IMR-90 (cell line): ENCODE data around the gene PSMD6. TPM values are rescaled to one million over a fixed set of nuclear protein-coding genes. Genes with fewer than 3 reads are reported as not detected.

Experiments
- ATAC-seq: fragments of 200-7000 bp; cut with Tn5 transposase; 2 replicates; pipeline ENCODE4 v1.9.1; 2020; ENCODE audit warnings: low read depth, mild to moderate bottlenecking, moderate library complexity
- BruUV-seq: library from RNA; stranded (reverse); fragments of 400-500 nt; replicated peaks from 2 replicates; lab custom pipeline; 2021; lab: Mats Ljungman, UMichigan
- CTCF ChIA-PET: fragments of 300-600 bp; formaldehyde crosslinking; extraction: SDS; loops from one replicate; lab custom pipeline; 2021; ENCODE audit warnings: antibody characterized with exemption; lab: Yijun Ruan, JAX
- POLR2A ChIA-PET: fragments of 300-600 bp; sonication (Branson Sonifier 250); formaldehyde crosslinking; loops from one replicate; lab custom pipeline; 2022; ENCODE audit warnings: antibody characterized with exemption; ENCODE audit not compliant: unreplicated experiment; lab: Charles Lee
- DNase-seq: peaks from one replicate; pipeline ENCODE4 v3.0.0; 2013
- H2AFZ ChIP-seq: replicated peaks from 2 replicates; pipeline ENCODE3; 2013; ENCODE audit warnings: low read length, mild to moderate bottlenecking; ENCODE audit not compliant: poor library complexity
- H2AK5ac ChIP-seq: 2 replicates; pipeline ENCODE4 v1.6.1; 2013; ENCODE audit warnings: low read depth, low read length, inconsistent platforms
- H2AK9ac ChIP-seq: replicated peaks from 2 replicates; pipeline ENCODE3; 2013; ENCODE audit warnings: mild to moderate bottlenecking, low read depth, low read length, moderate library complexity; ENCODE audit not compliant: poor library complexity
- H2BK120ac ChIP-seq: 2 replicates; pipeline ENCODE4 v1.6.1; 2013; ENCODE audit warnings: low read depth, low read length, inconsistent platforms
- H2BK15ac ChIP-seq: 3 replicates; pipeline ENCODE4 v1.6.1; 2013; ENCODE audit warnings: low read depth, low read length, inconsistent platforms
- H2BK20ac ChIP-seq: 2 replicates; pipeline ENCODE4 v1.6.1; 2013; ENCODE audit warnings: low read depth, mild to moderate bottlenecking, inconsistent platforms, low read length, moderate library complexity
- H2BK5ac ChIP-seq: 2 replicates; pipeline ENCODE4 v1.6.1; 2013; ENCODE audit warnings: mild to moderate bottlenecking, low read depth, low read length, inconsistent platforms; ENCODE audit not compliant: poor library complexity, severe bottlenecking
- H3K14ac ChIP-seq: replicated peaks from 2 replicates; pipeline ENCODE4 v1.6.1; 2013; ENCODE audit warnings: low read depth, low read length, inconsistent platforms
- H3K18ac ChIP-seq: 2 replicates; pipeline ENCODE4 v1.6.1; 2013; ENCODE audit warnings: low read depth, low read length, control low read depth
- H3K23ac ChIP-seq: 2 replicates; pipeline ENCODE4 v1.6.1; 2013; ENCODE audit warnings: low read depth, low read length, inconsistent platforms
- H3K27ac ChIP-seq: 2 replicates; pipeline ENCODE4 v1.5.1; 2013; ENCODE audit warnings: mild to moderate bottlenecking, control low read depth, low read length; ENCODE audit not compliant: insufficient read depth
- H3K27me3 ChIP-seq: 2 replicates; pipeline ENCODE4 v1.6.1; 2013; ENCODE audit warnings: low read length; ENCODE audit not compliant: control insufficient read depth, insufficient read depth
- H3K36me3 ChIP-seq: 2 replicates; pipeline ENCODE4 v1.6.1; 2013; ENCODE audit warnings: low read length, mixed read lengths; ENCODE audit not compliant: control insufficient read depth, insufficient read depth
- H3K4ac ChIP-seq: 2 replicates; pipeline ENCODE4 v1.6.1; 2013; ENCODE audit warnings: low read depth, low read length, inconsistent platforms
- H3K4me1 ChIP-seq: 2 replicates; pipeline ENCODE4 v1.6.1; 2013; ENCODE audit warnings: low read length, mixed read lengths; ENCODE audit not compliant: control insufficient read depth, insufficient read depth
- H3K4me2 ChIP-seq: 2 replicates; pipeline ENCODE4 v1.6.1; 2013; ENCODE audit warnings: low read depth, mild to moderate bottlenecking, control low read depth, low read length, moderate library complexity
- H3K4me3 ChIP-seq: 2 replicates; pipeline ENCODE4 v1.5.1; 2013; ENCODE audit warnings: low read depth, mild to moderate bottlenecking, control low read depth, low read length, moderate library complexity; ENCODE audit not compliant: insufficient read depth
- H3K56ac ChIP-seq: 2 replicates; pipeline ENCODE4 v1.6.1; 2013; ENCODE audit warnings: low read length, inconsistent platforms; ENCODE audit not compliant: insufficient read depth; ENCODE audit errors: extremely low read depth
- H3K79me1 ChIP-seq, 2 experiments: 2 replicates each; pipeline ENCODE4 v1.6.1; 2013; ENCODE audit warnings: low read length in 2 of 2, inconsistent platforms in 1 of 2, low read depth in 1 of 2
- H3K9ac ChIP-seq: 2 replicates; pipeline ENCODE4 v1.6.1; 2013; ENCODE audit warnings: low read depth, low read length, control low read depth
- H3K9me1 ChIP-seq: 2 replicates; pipeline ENCODE4 v1.6.1; 2013; ENCODE audit warnings: low read length, inconsistent platforms; ENCODE audit not compliant: insufficient read depth
- H3K9me3 ChIP-seq: 2 replicates; pipeline ENCODE4 v1.6.1; 2013; ENCODE audit warnings: low read length; ENCODE audit not compliant: control insufficient read depth, insufficient read depth
- H4K20me1 ChIP-seq: 2 replicates; pipeline ENCODE4 v1.6.1; 2013; ENCODE audit warnings: low read length, inconsistent platforms; ENCODE audit not compliant: insufficient read depth
- H4K5ac ChIP-seq: 2 replicates; pipeline ENCODE4 v1.6.1; 2013; ENCODE audit warnings: mild to moderate bottlenecking, low read depth, low read length, control low read depth
- H4K8ac ChIP-seq, 2 experiments: 2 replicates each; pipeline ENCODE4 v1.6.1; 2013; ENCODE audit warnings: low read depth in 2 of 2, low read length in 2 of 2, control low read depth in 1 of 2, inconsistent platforms in 1 of 2
- H4K91ac ChIP-seq: 2 replicates; pipeline ENCODE4 v1.6.1; 2013; ENCODE audit warnings: low read depth, low read length, inconsistent platforms; ENCODE audit not compliant: insufficient read depth
- BHLHE40 ChIP-seq: fragments of 150-350 bp; IDR thresholded peaks from 2 replicates; pipeline ENCODE4 v1.6.1; 2016; ENCODE audit warnings: mild to moderate bottlenecking, low read depth, low read length
- CEBPB ChIP-seq: IDR thresholded peaks from 2 replicates; pipeline ENCODE4 v1.6.1; 2012; ENCODE audit warnings: low read depth, low read length, improper control_type of control experiment
- CHD1 ChIP-seq: IDR thresholded peaks from 2 replicates; pipeline ENCODE4 v1.6.1; 2012; ENCODE audit warnings: low read depth, low read length, improper control_type of control experiment
- FOS ChIP-seq: fragments of 150-350 bp; IDR thresholded peaks from 2 replicates; pipeline ENCODE4 v1.6.1; 2016; ENCODE audit warnings: low read depth, low read length
- MAFK ChIP-seq: IDR thresholded peaks from 2 replicates; pipeline ENCODE4 v1.6.1; 2012; ENCODE audit warnings: low read depth, low read length, improper control_type of control experiment
- MAZ ChIP-seq: IDR thresholded peaks from 2 replicates; pipeline ENCODE4 v1.6.1; 2012; ENCODE audit warnings: low read depth, mild to moderate bottlenecking, low read length, improper control_type of control experiment, moderate library complexity, borderline replicate concordance
- MXI1 ChIP-seq: IDR thresholded peaks from 2 replicates; pipeline ENCODE4 v1.6.1; 2012; ENCODE audit warnings: low read depth, mild to moderate bottlenecking, low read length, moderate library complexity, borderline replicate concordance
- NFE2L2 ChIP-seq: fragments of 150-350 bp; IDR thresholded peaks from 2 replicates; pipeline ENCODE4 v1.6.1; 2016; ENCODE audit warnings: low read depth, mild to moderate bottlenecking, low read length
- POLR2A ChIP-seq: IDR thresholded peaks from 2 replicates; pipeline ENCODE4 v1.6.1; 2012; ENCODE audit warnings: mild to moderate bottlenecking, low read depth, low read length
- RAD21 ChIP-seq: IDR thresholded peaks from 2 replicates; pipeline ENCODE4 v1.6.1; 2012; ENCODE audit warnings: low read length, improper control_type of control experiment
- RCOR1 ChIP-seq: IDR thresholded peaks from 2 replicates; pipeline ENCODE4 v1.6.1; 2012; ENCODE audit warnings: mild to moderate bottlenecking, low read length, improper control_type of control experiment; ENCODE audit not compliant: insufficient replicate concordance
- RFX5 ChIP-seq: IDR thresholded peaks from 2 replicates; pipeline ENCODE4 v1.8.0; 2012; ENCODE audit warnings: low read depth, mild to moderate bottlenecking, low read length, moderate library complexity
- SMC3 ChIP-seq: fragments of 150-350 bp; IDR thresholded peaks from 2 replicates; pipeline ENCODE4 v1.6.1; 2016; ENCODE audit warnings: low read depth, mild to moderate bottlenecking, antibody characterized with exemption, low read length, moderate library complexity
- WGBS, 2 experiments: methylation state at CpG; one replicate each; pipeline versions ENCODE4 v1.1.5 to v1.1.7; 2013; ENCODE audit warnings: missing lambda C conversion rate in 2 of 2; ENCODE audit not compliant: insufficient read length in 1 of 2; ENCODE audit errors: extremely low coverage in 2 of 2; 5-methylcytosine and 5-hydroxymethylcytosine counted together
- dilution Hi-C: fragments of 300-500 bp; cut with HindIII; formaldehyde crosslinking; loops from one replicate; pipeline ENCODE4 v1.14.3; 2018; ENCODE audit warnings: low sequenced_read_pairs; ENCODE audit not compliant: unreplicated experiment
- in situ Hi-C: fragments of 300-500 bp; cut with MboI; formaldehyde crosslinking; loops from 3 replicates; pipeline ENCODE4 v1.14.3; 2019; ENCODE audit warnings: low sequenced_read_pairs, inconsistent platforms, mixed read lengths
- intact Hi-C: fragments of 100-400 bp; cut with micrococcal nuclease; formaldehyde crosslinking; loops from 2 replicates; pipeline ENCODE4 v1.10.0; 2022
- polyA plus RNA-seq, 3 experiments: library from polyadenylated mRNA; depleted of rRNA; stranded (reverse); fragments of >200 nt; gene quantifications; 2 replicates each; pipeline ENCODE4 v1.2.3, GENCODE V29; 2012; ENCODE audit warnings: low replicate concordance in 1 of 3
- total RNA-seq: library from RNA; depleted of rRNA; stranded (reverse); fragments of >200 nt; gene quantifications from 2 replicates; pipeline ENCODE4 v1.2.3, GENCODE V29; 2012
- TF ChIP-seq, protein P1 (sequence below): fragments of 150-350 bp; IDR thresholded peaks from 2 replicates; pipeline ENCODE4 v1.6.1; 2017; ENCODE audit warnings: mild to moderate bottlenecking, antibody characterized with exemption, low read length, low read depth
- TF ChIP-seq, protein P2 (sequence below): conservative IDR thresholded peaks from 2 replicates; pipeline ENCODE4 v1.5.1; 2012; ENCODE audit warnings: mild to moderate bottlenecking, low read depth, low read length, improper control_type of control experiment
- TF ChIP-seq, protein P3 (sequence below): fragments of 150-350 bp; IDR thresholded peaks from 2 replicates; pipeline ENCODE4 v1.6.1; 2016; ENCODE audit warnings: low read depth, mild to moderate bottlenecking, low read length, moderate library complexity, borderline replicate concordance

Gene PSMD6
- total and polyA plus RNA-seq, 2 of the 4 experiments (the other 2 are of a cell fraction) = 86.6 to 91.8 TPM

DNA sequence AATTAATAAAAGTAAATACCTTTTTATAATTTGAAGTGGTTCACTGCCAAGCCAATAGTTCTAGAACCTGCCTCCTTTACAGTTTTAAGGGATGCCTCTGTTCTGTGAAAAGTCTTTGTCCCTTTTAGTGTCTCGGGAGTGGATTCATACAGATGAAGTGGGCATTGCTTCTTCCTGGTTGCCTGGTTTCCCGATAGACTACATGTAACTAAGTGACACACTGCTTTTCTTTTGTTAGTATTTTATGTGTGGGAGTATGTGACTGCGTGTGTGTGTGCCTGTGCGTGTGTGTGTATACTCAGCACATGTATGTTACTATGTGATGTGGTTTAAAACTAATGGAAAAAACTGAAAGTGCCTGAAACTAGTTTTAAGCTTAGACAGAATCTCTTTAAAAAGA is 21.1 kb downstream of the PSMD6 start:
- Histone ChIP-seq H3K4ac (no peak overlapping the region), H3K27ac (no peak overlapping the region), H3K27me3 (no peaks in the 10 kb centered on the region), H3K4me2 (no peak overlapping the region), H2BK15ac (no peak overlapping the region; the same call in 2 of the 3 replicates), H3K14ac (no peak overlapping the region), H3K79me1 (peaks cover 9 to 50% of the 10 kb centered on the region in 2 experiments), H3K23ac (no peak overlapping the region), H4K20me1 (peaks cover 7% of the 10 kb centered on the region; the same call in 1 of the 2 replicates), H2AK9ac (no peak overlapping the region), H2BK120ac (no peak overlapping the region), H2AK5ac (no peak overlapping the region), H2BK20ac (no peak overlapping the region), H3K4me3 (no peak overlapping the region), H3K36me3 (peaks cover 26% of the 10 kb centered on the region), H4K5ac (no peak overlapping the region), H4K8ac (no peak overlapping the region), H3K9me3 (no peaks in the 10 kb centered on the region), H3K56ac (no peak overlapping the region), H3K9ac (no peak overlapping the region), H4K91ac (no peak overlapping the region), H3K9me1 (peaks cover 16% of the 10 kb centered on the region), H3K4me1 (peaks cover 6% of the 10 kb centered on the region; the same call in 1 of the 2 replicates), H2AFZ (no peak overlapping the region), H3K18ac (no peak overlapping the region), H2BK5ac (no peak overlapping the region)
- no peak for TF ChIP-seq CHD1
- TF ChIP-seq MAZ = no peak
- no peak for TF ChIP-seq RAD21
- no peak for TF ChIP-seq MXI1
- TF ChIP-seq MAFK = no peak
- TF ChIP-seq SMC3 = no peak
- TF ChIP-seq, protein P1, sequence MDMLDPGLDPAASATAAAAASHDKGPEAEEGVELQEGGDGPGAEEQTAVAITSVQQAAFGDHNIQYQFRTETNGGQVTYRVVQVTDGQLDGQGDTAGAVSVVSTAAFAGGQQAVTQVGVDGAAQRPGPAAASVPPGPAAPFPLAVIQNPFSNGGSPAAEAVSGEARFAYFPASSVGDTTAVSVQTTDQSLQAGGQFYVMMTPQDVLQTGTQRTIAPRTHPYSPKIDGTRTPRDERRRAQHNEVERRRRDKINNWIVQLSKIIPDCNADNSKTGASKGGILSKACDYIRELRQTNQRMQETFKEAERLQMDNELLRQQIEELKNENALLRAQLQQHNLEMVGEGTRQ = no peak
- no peak for TF ChIP-seq RFX5
- TF ChIP-seq NFE2L2 = no peak
- TF ChIP-seq, protein P2, sequence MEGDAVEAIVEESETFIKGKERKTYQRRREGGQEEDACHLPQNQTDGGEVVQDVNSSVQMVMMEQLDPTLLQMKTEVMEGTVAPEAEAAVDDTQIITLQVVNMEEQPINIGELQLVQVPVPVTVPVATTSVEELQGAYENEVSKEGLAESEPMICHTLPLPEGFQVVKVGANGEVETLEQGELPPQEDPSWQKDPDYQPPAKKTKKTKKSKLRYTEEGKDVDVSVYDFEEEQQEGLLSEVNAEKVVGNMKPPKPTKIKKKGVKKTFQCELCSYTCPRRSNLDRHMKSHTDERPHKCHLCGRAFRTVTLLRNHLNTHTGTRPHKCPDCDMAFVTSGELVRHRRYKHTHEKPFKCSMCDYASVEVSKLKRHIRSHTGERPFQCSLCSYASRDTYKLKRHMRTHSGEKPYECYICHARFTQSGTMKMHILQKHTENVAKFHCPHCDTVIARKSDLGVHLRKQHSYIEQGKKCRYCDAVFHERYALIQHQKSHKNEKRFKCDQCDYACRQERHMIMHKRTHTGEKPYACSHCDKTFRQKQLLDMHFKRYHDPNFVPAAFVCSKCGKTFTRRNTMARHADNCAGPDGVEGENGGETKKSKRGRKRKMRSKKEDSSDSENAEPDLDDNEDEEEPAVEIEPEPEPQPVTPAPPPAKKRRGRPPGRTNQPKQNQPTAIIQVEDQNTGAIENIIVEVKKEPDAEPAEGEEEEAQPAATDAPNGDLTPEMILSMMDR = no peak
- TF ChIP-seq, protein P3, sequence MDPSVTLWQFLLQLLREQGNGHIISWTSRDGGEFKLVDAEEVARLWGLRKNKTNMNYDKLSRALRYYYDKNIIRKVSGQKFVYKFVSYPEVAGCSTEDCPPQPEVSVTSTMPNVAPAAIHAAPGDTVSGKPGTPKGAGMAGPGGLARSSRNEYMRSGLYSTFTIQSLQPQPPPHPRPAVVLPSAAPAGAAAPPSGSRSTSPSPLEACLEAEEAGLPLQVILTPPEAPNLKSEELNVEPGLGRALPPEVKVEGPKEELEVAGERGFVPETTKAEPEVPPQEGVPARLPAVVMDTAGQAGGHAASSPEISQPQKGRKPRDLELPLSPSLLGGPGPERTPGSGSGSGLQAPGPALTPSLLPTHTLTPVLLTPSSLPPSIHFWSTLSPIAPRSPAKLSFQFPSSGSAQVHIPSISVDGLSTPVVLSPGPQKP = no peak
- TF ChIP-seq FOS = no peak
- TF ChIP-seq RCOR1 = no peak
- no peak for TF ChIP-seq POLR2A
- TF ChIP-seq CEBPB = no peak
- no peak for TF ChIP-seq BHLHE40
- no CpG with 5 or more reads among the region's 4 CpGs for WGBS, 2 experiments
- dilution Hi-C loops = no loop called here
- ChIA-PET POLR2A (no interaction called here), CTCF (no interaction called here)
- DNase-seq (no peak), ATAC-seq (no peak)
- in situ Hi-C loops = no loop called here
- intact Hi-C loops = no loop called here
- no TSS peak for BruUV-seq
